GM21447 (cell line): ENCODE data around the gene GEMIN4.

Experiments
- ATAC-seq: cut with Tn5 transposase; IDR thresholded peaks from one replicate; pipeline ENCODE4 v1.9.1; 2021; ENCODE audit not compliant: unreplicated experiment

The GEMIN4 gene

DNA sequence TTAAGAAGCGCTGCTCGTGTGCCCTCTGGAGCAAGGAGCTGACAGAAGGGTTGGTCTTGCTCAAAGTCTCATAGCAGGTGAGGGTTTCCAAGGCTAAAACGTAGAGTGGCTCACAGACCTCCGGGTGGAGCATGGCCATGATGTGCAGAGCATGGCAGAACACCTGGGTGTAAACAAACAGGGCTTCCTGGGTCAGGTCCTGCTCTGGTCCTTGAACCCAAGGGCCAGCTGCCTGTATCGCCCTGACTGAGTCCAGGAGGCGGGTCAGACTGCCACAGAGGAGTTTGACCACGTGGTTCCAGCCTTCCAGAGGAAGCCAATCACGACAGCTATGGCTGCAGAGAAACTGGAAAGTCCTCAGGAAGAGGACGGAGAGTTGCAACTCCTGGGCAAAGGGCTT lies 7.1 kb downstream of the GEMIN4 start:
- no peak for ATAC-seq

DNA sequence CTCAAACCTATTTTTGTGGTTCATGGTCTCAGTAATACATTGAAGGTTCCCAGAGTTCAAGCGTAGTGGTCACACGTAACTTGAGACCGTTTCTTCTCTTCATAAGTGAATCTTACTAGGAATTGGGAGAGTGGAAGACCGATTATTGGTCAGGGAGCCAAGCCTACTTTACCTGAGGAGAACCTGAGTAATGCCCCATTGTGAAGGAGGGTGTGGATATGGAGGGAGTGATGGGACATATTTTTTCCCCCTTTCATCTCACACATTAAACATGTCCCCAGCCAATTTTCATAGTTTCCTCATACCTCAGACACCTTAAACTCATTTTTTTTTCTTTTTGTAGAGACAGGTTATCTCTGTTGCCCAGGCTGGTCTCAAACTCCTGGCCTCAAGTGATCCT lies 8.9 kb downstream of the GEMIN4 start:
- no peak for ATAC-seq

DNA sequence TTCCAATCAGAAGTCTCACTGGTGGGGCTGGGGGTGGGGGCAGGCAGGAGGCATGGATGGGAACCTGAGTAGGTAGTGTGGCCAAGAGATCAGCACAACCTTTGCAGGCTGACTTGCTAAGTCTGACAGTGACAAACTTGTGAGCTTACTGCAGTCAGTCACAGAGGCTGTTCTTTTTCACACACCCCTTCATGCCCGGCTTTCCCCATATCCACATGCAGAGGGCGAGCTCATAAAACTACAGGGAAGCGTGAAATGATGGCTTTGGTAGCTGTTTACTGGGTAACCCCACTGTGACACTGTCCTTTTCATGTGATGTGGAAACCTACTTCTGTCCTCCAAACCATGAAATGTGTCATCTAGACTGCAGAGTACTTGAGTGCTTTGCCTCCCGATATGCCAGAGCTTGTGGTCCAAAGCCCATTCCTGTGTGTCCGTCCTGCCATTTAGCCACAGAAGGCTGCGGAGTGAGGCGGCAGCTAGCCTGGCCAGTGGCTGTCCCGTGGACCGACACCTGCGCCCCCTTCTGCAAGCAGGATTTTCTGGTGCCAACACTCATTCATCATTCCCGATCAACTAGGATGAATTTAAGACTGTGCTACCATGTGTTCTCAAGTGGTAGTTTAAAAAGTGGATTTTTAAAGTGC lies 9.8 kb downstream of the GEMIN4 start:
- ATAC-seq = no peak

DNA sequence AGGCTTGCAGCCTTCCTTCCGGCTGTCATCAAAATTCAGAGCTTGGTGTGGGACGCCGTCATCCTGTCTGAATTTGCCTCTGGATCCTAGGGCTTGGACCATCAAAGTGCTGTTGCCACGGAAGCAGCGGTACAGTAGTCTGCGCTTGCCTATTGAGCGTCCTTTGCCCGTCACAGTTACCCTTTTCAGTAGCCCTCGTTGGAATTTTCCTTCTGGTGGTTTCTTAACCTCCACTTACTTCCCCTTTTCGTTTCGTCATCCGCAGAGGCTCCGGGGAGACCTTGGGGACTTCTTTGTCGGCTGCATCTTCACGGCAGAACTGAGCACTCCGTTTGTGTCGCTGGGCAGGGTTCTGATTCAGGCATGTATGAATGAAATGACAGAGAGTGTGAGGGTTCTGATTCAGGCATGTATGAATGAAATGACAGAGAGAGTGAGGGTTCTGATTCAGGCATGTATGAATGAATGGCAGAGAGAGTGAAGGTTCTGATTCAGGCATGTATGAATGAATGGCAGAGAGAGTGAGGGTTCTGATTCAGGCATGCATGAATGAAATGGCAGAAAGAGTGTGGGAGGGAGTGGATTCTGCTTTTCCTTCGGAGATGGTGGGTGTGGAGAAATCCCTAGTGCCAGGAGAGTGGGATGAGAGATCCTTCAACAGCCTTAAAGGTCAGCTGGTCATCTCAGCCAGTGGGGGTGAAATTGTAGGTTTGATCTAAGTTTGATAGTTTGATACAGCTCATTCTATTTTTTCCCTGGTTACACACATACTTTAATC lies 11.6 kb downstream of the GEMIN4 start:
- peak; percentile 87 for ATAC-seq

DNA sequence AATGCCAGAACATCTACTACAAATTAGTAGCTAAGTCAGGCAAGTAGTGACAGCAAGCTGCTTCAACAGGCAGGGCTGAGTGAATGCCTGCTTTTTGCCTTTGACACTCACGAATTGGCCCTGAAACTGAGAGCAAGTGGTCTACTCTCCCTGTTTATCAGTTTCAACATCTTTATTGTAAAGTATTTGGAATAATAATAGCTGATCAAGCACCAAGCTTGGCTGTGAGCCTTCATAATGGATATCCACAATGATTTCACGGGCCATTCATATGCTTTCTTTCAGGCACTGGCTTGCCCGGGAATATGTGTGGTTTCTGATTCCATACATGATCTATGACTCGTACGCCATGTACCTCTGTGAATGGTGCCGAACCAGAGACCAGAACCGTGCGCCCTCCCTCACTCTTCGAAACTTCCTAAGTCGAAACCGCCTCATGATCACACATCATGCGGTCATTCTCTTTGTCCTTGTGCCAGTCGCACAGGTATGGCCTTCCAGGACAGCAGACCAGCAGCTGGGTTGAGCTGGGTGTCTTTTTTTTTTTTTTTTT lies 14.4 kb downstream of the GEMIN4 start:
- no peak for ATAC-seq

DNA sequence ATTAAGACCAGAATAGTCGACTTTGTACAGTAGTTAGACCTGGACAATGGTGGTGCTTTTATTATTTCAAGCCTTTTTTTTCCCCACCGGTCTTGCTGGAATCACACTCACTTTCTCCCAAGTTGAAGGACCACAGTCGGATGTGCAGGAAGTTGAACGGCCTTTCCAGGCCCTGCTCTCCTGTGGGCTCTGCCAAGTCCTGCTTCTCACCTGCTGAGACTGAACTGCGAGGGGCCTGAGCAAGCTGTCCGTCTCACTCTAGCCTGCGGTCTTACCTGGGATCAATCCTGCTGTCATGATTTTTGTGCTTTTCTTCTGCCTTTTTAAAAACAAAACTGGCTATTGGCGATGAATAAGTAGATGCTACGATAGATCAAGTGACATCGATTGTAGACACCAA lies 18.3 kb downstream of the GEMIN4 start:
- no peak for ATAC-seq

DNA sequence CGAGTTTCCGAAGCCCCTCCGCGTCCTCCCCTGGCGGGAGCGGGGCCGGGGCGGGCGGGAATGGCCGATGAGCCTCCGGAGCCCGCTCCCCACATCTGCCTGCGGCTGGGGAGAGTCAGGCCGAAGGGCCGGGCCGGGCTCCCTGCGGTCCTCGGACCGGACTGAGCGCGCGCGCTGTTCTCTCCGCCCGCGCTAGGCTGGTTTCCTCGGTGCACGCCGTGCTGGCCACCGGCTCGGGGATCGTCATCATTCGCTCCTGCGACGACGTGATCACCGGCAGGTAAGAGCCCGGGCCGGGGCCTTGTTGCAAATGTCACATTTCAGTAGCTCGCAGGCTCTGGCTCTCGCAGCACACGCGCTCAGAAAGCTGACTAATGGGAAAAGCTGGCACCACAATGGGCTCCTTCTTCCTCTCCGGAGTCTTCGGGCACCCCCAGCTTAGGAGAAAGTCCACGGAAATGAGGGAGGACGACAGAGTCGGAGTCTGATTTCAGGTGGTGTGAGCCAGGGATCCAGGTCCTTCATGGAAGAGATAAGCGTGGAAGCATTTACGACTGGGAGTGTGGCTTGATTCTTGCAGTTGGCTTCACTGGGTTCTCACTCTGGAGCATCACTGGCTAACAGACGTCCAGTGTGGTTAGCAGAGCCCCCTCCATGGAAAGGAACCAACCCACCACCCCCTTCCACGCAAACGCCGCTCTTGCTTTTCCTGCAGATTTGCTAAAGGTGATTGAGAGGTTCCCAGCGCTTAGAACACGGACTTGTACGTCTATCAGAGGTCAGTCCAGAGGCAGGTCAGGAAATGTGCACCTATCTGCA lies 19.0 kb downstream of the GEMIN4 start:
- ATAC-seq = no peak

DNA sequence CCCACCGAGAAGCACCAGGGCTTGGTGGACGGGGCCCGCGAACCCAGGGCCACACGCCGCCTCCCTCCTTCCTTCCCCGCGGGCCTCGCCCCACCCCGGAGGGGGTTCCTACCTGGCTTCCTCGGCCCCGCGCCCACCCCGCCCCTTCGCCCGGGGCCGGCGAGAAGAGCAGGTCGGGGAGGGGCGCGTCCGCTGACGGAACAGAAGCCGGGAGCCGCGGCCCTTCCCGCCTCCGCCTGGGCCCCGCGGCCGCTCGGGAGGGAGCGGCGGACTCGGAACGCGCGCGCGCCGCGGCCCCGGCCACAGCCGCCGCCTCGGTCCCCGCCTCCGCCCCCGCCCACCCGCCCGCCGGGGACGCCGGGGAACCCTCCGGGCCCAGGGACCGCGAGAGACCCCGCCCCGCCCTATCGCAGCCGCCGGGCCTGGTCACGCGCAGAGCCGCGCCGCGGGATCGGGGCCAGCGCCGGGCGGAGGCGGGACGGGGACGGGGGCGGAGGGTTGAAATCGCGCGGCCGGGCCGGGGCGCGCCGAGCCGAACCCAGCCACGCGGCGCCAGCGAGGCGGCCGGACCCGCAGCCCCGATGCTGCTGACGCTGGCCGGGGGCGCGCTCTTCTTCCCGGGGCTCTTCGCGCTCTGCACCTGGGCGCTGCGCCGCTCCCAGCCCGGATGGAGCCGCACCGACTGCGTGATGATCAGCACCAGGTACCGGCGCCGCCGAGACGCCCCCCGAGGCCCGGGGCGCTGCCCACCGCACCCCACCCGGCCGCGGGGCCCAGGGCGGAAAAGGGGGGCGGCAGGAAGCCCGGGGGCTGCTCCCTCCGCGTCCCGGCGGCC lies 19.8 kb downstream of the GEMIN4 start, which contains the start of gene TLCD3A:
TLCD3A (plus strand) TSS at position 530 of the 835 bp plus-strand sequence; CDS start at position 582, 52 bp downstream.
- peak; percentile 45 for ATAC-seq

DNA sequence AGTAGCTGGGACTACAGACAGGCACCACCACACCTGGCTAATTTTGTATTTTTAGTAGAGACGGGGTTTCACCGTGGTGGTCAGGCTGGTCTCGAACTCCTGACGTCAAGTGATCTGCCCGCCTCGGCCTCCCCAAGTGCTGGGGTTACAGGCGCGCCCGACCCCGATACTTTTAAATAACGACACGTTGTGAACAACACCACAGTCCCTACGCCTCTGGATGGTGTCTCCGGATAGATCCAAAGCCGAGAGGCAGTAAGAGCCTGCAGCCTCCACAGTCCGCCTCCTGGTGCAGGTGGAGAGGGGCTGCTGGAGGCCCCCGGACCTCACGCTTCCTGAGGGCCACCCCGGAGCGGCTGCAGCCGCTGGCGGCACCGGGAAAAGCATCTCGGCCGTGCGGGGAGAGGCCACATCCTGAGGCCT lies 20.4 kb downstream of the GEMIN4 start:
- no peak for ATAC-seq

DNA sequence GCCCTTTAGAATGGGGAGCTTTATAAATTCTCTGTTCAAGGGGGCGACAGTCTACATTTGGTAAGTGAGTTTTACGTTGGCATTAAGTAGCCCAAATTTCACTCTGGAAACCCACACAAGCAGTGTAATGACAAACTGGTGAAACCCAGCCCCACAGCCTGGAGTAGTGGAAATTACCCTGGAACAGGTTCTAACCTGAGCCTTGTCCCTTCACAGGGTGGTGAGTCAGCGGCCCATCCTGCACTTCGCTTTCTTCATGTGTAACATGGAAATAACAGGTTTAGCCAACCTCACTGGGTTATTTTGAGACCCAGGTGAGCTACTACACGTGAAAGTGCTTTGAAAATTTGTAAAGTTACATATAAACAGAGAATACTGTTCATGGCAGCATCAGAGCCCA lies 23.2 kb downstream of the GEMIN4 start:
- ATAC-seq = no peak

DNA sequence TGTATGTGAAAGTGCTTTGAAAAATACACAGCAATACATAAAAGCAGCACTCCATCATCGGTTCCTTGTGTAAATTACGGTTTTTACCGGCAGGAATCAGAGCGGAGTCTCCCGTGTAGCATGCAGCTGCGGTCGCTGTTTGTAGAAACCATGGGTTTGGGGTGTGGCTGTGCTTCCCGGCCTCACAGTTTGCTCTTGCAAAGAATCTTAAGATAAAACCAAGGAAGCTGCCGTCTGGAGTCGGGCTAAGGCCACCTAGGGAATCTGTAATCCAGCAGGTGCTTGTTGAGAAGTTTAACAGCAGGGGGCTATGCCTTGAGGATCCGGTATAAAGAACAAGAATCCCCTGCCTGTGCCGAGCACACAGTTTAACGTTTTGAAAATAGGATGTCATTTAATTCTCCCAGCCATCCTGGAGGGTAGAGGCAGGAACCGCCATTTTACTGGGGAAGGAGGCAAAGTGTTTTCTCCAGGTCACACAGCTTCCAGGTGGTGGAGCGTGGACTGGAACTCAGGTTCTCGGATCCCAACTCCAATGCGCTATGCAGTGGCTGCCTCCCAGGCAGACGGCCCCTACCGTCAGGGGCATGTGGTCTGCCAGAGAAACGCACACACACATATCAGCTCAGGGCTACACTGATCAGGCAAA lies 25.7 kb downstream of the GEMIN4 start:
- no peak for ATAC-seq

DNA sequence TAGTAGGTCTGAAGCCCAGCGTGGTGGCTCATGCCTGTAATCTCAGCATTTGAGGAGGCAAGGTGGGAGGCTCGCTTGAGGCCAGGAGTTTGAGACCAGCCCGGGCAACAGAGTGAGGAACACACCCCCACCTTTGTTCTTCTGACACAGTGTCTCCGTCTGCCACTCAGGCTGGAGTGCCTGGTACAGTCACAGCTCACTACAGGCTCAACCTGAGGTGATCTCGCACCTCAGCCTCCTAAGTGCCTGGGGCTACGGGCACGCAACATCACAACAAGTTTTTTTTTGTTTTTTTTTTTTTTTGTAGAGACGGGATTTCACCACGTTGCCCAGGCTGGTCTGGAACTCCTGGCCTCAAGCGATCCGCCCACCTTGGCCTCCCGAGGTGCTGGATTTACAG lies 26.3 kb downstream of the GEMIN4 start:
- no peak for ATAC-seq

DNA sequence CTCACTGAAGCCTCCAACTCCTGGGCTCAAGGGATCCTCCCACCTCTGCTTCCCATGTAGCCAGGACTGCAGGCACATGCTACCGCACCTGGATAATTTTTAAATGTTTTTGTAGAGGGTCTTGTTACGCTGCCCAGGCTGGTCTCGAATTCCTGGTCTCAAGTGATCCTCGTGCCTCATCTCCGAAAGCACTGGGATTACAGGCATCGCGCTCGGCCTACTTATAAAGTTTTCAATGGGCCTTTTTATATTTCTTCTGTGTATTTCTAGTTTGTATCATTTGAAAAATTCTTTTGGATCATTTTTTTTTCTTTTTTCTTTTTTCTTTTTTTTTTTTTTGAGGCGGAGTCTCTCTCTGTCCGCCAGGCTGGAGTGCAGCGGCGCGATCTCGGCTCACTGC lies 27.0 kb downstream of the GEMIN4 start:
- no peak for ATAC-seq

DNA sequence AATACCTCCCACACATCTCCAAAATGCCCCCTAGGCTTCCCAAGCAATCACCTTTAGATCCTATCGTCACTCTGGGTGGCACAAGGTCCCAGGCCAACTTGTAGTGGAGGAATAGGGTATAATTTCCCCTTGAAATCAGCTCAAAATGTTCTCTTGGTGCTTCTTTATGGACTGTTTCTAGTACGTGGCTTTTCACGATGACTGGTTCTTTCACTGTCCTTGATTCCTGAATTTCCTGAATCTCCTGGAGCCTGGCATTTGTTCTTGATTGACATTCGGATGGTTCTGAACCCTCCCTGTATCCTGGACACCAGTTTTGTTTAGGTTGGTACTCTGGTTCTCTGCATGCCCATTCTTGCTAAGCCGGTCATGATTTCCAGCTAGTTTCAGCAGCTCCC lies 30.5 kb downstream of the GEMIN4 start:
- no peak for ATAC-seq

DNA sequence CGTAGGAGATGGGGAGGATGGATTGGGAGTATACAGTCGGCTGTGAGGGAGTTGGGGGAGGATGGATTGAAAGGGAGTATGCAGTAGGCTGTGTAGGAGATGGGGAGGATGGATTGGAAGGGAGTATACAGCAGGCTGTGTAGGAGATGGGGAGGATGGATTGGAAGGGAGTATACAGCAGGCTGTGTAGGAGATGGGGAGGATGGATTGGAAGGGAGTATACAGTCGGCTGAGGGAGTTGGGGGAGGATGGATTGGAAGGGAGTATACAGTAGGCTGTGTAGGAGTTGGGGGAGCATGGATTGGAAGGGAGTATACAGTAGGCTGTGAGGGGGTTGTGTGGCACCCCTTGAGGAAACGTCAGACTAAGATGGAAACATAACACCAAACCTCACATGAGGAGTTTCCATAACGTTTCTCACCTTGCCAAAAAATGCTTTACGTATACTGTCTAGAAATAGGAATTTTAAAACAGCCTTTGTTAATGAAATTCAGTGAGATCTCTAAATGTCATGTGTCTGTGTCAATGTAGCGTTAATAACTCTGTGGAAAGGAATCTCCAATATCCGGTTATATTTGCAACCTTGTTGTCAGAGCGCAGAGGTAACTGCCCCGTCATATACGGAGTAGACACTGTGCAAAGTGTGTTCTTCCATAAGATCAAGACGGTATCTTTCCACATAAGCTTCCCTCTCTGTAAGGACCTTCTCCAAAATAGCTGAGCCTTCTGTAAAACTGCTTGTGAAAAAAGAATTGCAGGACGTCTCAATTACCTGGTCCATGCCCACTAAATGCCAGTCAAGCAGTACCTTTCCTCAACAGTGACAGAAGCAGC lies 31.1 kb downstream of the GEMIN4 start:
- ATAC-seq = no peak

DNA sequence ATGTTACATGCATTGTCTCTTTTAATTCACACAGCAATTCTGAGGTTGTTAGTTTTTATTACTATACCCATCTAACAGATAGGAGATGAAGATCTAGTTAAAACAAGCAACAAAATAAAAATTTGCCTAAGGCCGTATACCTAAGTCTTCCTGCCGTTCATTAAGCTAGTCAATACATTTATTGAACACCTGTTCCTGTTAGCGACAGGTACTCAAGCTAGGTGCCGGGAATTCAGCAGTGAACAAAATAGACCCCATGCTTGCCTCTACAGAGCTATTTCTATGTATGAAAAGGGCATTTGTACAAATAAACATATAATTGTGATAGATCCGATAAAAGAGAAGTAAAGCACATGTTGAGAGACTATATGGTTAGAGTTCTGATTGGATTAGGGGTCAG lies 34.0 kb downstream of the GEMIN4 start:
- ATAC-seq = no peak

DNA sequence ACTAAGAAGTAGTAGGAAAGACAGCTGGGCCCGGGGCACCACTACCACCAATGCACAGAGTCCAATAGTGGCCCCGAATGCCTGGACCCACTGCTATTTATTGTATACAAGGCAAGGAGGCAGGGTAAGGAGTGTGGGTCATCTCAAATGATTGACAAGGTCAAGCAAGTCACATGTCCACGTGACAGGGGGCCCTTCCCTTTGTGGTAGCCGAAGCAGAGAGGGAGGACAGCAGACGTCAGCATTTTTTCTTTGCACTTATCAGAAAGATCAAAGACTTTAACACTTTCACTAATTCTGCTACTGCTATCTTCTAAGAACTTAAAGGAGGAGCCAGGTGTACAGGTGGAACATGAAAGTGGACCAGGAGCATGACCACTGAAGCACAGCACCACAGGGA lies 43.9 kb downstream of the GEMIN4 start:
- no peak for ATAC-seq

DNA sequence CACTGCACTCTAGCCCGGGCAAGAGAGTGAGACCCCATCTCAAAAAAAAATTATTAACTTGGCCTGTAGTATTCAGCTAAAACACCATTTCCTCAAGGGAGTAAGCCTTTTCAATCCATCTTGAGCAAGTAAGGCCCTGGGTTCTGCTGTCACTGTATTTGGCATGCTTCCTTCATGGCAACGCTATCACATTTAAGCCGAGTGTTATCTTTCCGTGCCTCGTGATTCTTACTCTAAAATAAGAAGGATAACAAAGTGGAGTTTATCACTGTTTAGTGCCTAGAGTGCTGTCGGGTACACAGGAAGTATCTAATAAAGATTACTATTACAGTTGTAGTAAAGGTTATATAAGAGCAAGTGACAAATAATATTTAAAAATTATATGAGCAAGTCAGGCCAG lies 46.2 kb downstream of the GEMIN4 start:
- no peak for ATAC-seq

DNA sequence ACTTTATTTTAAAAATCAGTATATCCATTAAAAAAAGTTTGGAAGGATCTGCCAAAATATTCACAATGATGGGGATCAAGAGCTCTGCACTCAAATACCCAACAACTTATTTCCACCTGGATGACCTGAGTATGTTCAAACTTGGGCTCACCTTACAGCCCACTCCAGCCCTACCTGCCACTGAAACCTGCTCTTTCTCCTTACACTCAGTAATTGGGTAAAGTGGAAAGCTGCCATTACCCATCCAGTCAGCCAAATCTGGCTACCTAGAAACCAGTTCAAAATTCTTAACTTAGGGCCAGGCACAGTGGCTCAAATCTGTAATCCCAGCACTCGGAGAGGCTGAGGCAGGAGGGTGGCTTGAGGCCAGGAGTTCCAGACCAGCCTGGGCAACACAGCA lies 47.1 kb downstream of the GEMIN4 start:
- no peak for ATAC-seq
